LHCN-M2 (cell line): Measurements from ENCODE around the gene BCAM. TPM values are rescaled to one million over a fixed set of nuclear protein-coding genes. Genes with fewer than 3 reads are reported as not detected.

Experiments used
- DNase-seq: peaks from one replicate; pipeline ENCODE4 v3.0.0-alpha.2; 2012; ENCODE audit warnings: low read depth
- total RNA-seq: library from RNA; depleted of rRNA; stranded (reverse); fragments of >200 nt; gene quantifications from 2 replicates; pipeline ENCODE4 v1.2.3, GENCODE V29; 2014

Gene BCAM
- total RNA-seq, 1 experiment from 2014 or later = 3.5 TPM

DNA sequence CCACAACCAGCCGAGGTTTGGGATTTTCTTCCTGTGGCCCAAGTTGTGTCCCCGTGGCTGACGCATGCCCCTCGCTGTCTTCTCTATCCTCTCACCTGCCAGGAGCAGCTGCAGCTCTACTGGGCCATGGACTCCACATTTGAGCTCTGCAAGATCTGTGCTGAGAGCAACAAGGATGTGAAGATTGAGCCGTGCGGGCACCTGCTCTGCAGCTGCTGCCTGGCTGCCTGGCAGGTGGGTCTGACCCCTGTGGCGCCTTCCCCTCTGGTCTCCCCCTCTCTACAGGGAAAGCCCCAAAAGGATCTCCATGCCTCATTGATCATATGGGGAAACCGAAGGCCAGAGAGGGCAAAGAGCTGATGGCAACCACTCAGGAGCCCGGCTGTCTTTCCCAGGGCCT, 16.6 kb upstream of the BCAM start:
- no peak for DNase-seq

DNA sequence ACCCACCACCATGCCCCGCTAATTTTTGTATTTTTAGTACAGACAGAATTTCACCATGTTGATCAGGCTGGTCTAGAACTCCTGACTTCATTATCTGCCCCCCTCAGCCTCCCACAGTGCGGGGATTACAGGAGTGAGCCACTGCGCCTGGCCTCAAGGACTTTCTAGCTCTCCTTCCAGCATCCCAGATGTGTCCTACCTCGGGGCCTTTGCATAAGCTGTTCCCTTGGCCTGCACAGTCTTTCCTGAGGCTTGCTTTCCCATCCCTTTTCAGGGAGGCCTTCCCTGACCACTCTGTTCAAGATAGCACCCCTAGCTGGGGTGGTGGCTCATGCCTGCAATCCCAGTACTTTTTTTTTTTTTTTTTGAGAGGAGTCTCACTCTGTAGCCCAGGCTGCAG, 14.3 kb upstream of the BCAM start:
- DNase-seq = no peak

DNA sequence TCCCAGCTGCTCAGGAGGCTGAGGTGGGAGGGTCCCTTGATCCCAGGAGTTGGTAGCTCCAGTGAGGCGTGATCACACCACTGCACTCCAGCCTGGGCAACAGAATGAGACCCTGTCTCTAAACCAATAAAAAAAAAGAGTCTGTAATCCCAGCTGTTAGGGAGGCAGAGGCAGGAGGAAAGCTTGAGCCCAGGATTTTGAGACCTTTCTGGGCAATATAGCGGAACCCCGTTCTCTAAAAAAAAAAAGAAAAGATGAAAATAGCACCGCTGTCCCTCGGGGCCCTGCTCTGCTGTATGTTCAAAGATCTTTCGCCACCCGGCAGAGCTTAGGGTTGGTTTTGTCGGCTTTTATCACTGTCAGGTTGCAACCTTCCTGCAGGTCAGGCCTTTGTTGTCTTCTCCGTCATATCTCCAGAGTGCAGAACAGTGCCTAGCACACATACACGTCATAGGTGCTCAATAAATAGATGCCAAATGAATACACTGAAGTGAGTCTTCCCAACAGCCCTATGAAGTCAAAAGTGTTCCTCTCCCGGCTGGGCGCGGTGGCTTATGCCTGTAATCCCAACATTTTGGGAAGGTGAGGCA, 13.4 kb upstream of the BCAM start:
- DNase-seq = no peak

DNA sequence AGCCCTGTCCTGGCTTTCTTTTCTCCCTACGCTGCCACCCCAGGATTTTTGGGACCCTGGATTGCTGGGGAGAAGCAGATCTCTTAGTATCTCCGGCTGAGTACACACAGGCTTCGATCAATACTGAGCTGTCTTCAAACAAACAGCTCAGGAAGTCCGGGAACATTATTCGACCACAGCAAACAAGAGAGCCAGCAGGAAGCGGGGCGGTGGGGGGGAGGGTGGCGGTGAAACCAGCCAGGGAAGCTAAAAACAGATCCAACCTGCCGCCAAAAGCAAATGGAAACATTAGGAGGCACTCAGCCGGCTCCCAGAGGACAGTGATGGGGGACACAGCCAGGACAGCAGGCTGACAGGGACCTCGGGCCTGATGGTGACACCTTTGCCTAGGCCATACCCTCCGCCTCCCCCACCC, 12.2 kb upstream of the BCAM start:
- no peak for DNase-seq

DNA sequence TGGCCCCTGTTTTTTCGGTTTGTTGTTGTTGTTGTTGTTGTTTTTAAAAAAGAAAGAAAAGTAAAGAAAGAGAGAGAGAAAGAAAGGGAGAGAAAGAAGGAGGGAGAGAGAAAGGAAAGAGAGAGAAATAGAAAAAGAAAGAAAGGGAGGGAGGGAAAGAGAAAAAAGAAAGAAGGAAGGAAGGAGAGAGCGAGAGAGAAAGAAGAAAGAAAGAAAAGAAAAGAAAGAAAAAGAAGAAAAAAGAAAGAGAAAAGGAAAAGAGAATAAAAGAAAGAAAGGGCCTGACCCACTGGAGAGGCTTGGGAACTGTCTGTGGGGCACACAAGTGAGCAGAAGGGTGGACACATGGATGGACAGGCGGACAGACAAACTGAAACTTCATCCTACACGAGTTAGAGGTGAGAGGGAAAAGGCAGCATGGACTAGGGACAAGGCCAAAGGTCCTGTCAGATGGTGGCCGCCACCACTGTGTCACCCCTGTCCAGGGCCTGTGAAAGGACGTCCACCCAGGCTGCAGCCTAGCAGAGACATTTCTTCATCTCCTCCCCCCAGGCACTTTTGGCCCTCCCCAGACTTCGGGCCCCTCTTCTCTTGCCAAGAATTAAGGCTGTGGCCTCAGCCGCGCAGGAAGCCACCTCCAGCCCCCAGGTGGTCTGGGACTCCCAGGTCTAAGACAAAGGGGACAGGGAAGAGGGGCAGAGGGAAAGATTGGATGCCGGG, 9.1 kb upstream of the BCAM start:
- DNase-seq = no peak

DNA sequence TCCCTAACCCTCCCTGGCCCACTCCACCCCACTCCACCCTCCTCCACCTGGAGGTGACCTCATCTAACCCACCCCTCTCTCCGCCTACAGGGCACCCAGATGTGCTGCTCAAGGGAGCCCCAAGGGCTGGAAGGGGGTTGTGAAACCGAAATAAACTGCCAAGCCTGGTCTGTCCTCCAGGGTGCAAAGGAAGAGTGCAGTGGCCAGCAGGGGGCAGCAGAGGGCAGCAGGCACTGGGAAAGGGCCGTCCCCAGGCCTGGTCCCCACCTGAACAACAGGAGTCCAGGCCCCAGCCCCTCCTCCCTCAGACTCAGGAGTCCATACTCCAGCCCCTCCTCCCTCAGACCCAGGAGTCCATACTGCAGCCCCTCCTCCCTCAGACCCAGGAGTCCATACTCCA, 8.4 kb upstream of the BCAM start:
- DNase-seq = peak; percentile 56

DNA sequence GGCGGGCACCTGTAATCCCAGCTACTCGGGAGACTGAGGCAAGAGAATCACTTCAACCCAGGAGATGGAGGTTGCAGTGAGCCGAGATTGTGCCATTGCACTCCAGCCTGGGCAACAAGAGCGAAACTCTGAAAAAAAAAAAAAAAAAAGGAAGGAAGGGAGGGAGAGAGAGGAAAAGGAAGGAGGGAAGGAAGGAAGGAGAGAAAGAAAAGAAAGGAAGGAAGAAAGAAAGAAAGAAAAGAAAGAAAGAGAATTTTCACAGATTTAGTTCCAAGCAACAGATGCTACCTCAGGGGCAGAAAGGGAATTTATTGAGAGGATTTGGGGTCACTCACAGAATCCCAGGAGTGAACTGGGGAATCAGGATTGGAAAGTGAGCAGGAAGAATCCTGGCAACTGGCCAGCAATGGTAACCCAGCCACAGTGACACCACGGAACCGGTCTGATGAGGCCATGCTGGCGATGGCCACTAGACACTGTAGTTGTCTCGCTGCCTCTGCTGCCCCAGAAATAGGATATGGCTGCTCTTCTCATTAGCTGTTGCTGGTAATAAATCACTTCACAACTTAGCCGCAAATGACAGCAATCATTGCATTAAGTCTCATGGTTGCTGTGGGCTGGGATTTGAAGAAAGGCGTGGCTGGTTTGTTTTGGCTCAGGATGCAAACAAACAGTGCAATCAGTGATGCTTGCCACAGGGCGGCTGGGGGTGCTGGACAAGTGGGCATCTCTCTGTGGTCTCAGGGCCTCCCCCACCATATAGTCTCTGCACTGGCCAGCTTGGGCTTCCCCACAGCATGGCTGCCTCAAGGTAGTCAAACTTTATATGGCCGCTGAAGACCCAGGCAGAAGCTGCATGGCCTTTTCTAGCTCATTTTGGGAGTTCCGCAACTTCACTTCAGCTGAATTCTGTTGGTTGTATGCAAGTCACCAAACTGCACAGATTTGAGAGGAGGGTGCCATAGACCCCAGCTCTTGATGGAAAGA, 5.2 kb upstream of the BCAM start:
- DNase-seq = no peak

DNA sequence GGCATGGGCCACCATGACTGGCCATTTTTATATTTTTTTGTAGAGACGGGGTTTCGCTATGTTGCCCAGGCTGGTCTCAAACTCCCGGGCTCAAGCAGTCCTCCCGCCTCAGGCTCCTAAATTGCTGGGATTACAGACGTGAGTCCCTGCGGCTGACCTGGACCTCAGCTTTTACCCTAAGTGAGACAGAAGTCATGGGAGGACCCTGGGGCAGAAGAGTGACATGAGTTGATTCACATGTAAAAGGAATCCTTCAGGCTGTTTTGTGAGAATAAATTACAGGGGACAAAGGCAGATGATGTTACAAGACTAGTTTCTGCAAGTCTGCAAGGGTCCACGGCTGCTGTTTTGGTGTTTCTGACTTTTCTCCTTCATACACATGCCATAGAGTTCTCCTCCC, 2.6 kb upstream of the BCAM start:
- DNase-seq = no peak

DNA sequence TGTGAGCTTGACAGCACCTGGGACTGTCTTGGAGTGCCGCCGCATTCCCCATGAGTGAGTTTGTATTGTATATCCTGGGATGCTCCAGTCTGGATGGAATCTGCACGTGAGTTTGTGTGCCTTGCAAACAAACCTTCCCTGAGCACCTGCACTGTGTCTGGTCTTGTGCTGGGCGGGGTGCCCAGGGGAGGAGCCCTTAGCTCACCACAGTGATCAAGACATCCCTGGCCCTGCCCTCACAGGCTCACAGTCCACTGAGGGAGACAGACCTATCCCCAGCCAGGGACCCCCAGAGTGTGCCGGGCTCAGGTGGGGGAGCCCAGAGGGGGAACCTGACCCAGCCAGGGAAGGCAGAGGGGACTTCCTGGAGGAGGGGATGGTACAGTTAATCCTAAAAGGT, 1.7 kb upstream of the BCAM start:
- DNase-seq = no peak

DNA sequence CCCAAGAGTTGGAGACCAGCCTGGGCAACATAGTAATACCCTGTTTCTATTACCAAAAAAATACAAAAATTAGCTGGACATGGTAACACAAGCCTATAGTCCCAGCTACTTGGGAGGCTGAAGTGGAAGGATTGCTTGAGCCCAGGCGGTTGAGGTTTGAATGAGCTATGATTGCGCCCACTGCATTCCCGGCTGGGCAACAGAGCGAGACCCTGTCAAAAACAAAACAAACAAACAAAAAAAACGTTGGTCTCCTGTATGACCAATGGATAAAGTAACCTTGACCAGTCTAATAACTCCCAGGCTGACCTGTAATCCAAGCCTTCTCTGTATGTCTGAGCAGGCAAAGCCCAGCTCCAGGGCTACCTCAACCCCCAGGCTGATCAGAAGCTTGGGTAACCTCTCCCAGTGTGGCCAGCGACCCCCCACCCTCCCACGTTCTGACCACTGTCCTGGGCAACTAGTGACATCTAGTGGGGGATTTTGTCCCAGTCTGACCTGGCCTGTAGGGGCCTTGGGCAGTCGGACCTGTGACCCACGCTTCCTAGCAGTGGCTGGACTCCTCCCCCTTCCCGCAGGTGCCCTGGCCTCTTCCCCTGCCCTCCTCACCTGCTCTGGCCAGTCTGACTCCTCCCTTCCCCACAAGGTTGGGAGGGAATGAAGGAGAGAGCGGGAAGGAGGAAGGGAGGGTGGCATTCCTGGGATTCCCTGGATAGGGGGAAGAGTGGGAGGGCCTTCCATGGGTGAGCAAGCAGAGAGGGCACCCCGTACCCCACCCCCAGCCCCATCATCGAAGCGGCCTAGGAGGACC, 1.0 kb upstream of the BCAM start:
- peak; percentile 23 for DNase-seq

DNA sequence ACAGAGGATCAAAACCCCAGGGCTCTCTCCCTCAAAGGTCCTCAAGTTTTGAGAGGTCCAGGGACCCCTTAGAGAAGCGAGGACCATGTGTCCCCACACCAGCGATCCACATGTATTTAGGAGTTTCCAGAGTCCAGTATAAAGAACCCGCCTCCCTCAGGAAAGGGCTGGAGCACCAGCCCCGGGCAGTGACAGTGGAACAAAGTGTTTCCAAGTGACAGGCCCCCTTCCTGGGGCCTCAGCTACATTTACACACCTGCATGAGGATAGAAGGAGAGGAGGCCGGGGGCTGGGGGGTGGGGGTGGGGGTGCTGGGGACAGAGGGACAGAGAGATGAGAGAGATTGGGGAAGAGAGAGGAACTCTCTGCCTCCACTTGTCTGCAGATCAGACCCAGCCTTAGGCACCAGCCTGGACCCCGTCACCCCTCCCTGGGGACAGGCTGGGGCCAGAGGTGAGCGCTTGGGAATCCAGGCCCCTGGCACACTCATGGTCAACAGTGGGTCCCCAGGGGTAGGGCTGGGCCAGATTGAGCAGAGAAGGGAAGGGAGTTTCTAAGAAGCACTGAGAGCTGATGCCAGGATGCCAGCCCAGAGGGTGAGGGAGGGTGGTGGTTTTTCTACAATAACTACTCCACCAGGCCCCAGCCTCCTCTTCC, 802 bp downstream of the BCAM start:
- DNase-seq = no peak

DNA sequence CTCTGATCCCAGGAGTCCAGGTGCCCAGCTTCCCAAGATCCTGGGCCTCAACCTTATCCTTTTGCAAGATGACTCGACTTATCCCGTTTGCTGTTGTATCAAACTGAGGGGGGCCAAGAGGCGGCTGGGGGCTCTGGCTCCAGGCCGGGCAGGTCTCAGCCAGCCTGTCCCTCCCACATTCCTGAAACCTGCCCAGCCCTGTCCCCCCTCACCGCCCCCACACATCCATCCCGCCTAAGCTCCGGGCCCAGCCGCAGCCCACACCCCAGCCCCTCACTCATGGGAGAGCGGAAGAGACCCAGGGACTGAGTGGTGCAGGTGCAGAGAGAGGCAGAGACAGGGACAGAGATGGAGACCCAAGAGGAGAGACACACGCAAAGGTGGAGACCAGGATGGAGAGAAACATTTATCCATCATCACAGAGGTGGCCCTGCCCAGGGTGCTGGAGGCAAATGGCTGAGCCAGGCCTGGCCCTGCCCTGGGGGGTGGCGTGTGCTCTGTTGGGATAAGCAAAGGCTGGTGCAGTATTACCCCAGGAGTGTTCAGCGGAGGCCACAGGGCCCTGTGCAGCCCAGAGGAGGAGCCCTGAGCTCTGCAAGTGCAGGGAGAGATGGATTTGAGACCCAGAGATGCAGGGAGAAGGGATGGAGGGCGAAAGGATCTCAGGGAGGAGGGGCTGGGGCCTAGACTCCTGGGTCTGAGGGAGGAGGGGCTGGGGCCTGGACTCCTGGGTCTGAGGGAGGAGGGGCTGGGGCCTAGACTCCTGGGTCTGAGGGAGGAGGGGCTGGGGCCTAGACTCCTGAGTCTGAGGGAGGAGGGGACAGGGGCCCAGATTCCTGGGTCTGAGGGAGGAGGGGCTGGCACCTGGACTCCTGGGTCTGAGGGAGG, 1.6 kb downstream of the BCAM start:
- DNase-seq = no peak

DNA sequence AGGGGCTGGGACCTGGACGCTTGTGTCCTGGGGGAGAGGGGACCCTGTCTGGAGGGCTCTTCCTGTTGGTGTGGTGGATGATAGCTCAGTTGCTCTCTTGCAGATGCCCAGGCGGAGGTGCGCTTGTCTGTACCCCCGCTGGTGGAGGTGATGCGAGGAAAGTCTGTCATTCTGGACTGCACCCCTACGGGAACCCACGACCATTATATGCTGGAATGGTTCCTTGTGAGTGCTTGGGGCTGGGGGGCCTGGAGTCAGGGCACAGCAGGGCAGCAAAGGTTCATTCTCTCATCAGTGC, 2.2 kb downstream of the BCAM start:
- no peak for DNase-seq

DNA sequence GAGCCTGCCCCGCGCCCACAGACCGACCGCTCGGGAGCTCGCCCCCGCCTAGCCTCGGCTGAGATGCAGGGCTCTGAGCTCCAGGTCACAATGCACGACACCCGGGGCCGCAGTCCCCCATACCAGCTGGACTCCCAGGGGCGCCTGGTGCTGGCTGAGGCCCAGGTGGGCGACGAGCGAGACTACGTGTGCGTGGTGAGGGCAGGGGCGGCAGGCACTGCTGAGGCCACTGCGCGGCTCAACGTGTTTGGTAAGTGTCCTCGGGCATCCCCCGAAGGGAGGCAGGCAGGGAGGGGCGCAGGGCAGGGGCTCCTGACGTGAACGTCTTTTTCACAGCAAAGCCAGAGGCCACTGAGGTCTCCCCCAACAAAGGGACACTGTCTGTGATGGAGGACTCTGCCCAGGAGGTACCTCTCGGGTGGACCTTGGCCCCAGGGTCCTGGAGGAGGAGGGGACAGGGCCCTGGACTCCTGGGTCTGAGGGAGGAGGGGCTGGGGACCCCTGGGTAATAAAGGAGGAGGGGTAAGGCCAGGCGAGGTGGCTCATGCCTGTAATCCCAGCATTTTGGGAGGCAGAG, 3.3 kb downstream of the BCAM start:
- DNase-seq = no peak

DNA sequence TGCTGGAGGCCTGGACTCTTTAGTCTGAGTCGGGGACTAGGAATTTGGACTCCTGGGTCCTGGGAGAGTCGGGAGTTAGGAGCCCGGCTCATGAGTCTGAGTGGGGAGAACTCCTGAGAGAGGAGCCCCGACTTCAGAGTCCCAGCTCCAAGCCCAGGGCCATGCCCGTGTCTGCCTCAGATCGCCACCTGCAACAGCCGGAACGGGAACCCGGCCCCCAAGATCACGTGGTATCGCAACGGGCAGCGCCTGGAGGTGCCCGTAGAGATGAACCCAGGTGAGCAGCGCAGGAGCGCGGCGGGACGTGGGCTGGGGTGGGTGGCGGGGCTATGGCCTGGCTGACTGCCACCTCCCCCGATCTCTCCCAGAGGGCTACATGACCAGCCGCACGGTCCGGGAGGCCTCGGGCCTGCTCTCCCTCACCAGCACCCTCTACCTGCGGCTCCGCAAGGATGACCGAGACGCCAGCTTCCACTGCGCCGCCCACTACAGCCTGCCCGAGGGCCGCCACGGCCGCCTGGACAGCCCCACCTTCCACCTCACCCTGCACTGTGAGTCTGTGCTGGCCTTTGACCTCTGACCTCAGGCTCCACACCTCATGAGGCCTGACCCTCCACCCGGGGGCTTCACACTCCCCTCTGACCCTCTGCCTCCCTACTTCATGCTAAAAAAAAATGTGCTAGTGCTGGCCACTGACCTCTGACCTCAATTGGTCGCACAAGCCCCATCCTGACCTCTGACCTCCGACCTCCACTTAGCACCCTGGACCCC, 4.4 kb downstream of the BCAM start:
- no peak for DNase-seq

DNA sequence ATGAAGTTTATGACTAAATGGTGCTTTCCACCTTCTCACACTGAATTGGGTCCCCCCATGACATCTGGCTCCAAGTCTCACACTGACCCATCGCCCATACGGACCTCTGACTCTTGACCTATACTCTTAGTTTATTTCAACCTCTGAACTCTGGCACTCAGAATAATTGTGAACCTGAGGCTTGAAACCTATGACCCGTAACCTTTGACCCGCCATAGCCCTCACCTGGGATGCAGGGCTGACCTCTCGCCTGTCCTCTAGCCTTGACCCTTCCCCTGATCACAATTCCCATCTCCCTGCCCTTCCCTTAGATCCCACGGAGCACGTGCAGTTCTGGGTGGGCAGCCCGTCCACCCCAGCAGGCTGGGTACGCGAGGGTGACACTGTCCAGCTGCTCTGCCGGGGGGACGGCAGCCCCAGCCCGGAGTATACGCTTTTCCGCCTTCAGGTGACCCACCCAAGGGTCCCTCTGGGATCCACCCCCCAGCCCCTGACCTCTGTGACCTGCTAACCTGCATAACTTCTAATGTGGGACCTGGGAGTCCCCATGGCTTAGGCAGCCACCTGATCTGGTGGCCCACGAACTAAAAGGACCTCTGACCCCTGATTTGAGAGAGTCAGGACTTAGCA, 5.1 kb downstream of the BCAM start:
- DNase-seq = no peak

DNA sequence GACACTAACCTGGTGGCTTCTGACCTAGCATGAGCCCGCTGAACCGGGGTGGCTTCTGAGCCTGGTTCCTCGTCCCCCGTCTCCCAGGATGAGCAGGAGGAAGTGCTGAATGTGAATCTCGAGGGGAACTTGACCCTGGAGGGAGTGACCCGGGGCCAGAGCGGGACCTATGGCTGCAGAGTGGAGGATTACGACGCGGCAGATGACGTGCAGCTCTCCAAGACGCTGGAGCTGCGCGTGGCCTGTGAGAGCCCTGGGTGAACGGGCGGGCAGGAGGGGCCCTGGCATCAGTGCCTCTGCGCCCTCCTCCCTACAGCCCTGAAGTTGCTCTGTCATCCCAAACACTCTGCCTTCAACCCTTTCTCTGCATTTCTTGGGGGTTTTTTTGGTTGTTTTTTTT, 5.6 kb downstream of the BCAM start:
- DNase-seq = no peak

DNA sequence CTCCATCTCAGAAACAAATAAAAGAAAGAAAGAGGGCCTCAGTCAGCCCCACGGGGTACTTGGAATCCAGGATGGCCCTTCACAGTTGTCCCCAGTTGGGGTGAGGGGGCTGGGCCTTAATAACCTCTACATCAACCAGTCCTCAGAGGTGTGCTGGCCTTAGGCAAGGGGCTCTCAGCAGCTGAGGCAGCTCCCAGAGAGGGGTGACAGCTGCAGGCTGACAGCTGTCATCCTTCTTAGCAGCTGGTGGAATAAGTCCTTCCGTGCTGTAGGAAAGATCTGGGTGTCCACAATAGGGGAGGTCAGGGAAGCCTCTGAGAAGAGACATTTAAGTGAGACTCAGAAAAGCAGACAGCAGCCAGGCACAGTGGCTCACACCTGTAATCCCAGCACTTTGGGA, 7.4 kb downstream of the BCAM start:
- peak; percentile 79 for DNase-seq
